Pulmonary artery endothelial cell (primary cell): ENCODE data around the gene ITIH1. TPM values are rescaled to one million over a fixed set of nuclear protein-coding genes. Genes with fewer than 3 reads are reported as not detected.

Experiments
- DNase-seq: peaks from one replicate; pipeline ENCODE4 v3.0.0-alpha.2; 2011; ENCODE audit warnings: low read depth, low spot score
- total RNA-seq: library from RNA; depleted of rRNA; stranded (reverse); fragments of >200 nt; gene quantifications from 2 replicates; pipeline ENCODE4 v1.2.3, GENCODE V29; 2014

The ITIH1 gene
- total RNA-seq, 1 donor from 2014 or later, result not detected

DNA sequence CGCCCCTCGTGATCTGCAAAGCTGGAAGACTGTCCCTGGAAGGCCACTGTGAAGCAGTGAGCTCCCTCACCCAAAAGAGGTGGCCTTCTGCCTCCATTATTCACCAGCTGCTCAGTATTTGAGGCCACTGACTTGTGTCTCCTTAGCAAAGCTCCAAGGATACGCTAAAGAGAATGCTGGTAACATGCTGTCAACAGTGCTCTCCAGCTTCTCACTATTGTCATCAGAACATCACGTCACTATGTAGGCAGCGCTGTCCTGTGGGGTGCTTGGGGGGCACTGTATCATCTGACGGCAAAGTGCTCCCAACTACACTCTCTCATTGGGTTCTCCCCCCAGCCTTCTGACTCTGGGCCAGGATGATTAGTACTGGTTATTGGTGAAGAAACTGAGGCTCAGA lies 38.8 kb downstream of the ITIH1 start:
- no peak for DNase-seq

DNA sequence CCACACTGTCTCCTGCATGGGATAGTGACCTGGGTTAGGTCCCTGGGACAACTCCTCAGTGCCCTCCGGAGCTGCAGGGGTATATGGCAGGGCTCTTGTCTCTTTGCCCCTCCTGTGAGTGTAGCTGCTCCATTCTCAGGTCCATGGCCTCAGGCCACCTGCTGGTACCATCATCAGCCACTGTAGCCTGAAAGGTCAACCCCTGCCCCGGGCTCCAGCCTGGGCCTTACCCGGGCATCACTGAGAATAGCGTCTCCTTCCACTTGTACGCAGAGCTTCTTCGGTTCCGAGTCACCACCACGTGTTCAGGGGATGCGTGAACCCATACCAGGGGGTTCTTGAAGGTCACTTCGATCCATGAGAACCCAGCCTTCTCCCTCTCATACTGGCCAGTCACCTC lies 39.3 kb downstream of the ITIH1 start:
- no peak for DNase-seq

DNA sequence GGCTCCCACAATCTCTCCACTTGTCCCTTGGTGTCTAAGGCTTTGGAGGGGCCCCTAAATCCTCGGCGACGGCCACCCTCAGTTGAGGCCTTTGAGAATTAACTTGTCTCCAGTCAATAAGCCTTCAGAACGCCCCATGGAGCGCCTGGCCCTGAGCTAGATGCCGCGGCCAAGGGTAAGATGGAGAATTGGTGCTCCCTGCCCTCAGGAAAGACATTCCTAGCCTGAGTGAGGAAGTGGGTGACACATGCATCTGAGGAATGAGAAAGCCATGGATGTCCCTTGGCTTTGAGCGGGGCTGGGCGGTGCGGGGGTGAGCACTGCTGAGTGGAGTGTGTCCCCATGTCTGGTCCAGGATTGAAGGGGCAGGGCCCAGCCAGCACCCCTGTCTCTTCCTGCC lies 39.8 kb downstream of the ITIH1 start:
- no peak for DNase-seq

DNA sequence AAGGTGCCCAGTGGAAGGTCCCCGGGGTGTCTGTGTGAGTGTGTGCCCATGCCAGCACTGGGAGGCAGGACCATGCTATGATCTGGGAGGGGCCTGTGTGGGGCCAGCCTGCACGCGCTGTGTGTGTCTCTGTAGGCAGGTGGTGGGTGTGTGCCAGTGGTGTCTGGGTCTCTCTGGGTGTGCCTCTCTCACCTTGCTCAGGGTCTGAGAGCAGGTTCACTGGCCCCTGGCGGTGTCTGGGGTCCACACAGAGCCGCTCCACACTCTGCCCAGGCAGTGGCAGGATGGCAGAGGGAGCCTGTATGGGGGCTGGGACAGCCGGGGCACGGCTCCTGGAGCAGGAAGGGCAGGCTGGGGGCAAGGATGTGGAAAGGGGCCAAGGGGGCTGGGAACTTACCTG lies 40.5 kb downstream of the ITIH1 start:
- no peak for DNase-seq

DNA sequence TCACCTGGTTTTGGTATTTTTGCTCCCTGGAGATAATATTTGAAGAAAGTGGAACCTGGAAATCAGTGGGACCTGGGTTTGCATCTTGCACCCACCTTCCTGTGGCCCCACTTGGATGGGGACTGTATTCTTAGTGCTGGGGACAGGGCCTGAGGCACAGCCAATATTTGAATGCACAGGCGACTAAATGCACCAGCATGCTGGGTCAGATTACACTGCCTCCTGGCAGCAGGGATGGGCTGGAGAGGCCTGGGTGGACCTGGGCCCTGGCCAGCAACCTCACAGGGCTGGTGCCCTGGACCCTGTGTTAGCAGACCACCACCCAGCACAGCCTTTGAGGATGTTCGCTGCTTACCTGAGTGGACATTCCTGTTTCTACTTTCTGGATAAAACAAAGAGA lies 42.5 kb downstream of the ITIH1 start:
- no peak for DNase-seq

DNA sequence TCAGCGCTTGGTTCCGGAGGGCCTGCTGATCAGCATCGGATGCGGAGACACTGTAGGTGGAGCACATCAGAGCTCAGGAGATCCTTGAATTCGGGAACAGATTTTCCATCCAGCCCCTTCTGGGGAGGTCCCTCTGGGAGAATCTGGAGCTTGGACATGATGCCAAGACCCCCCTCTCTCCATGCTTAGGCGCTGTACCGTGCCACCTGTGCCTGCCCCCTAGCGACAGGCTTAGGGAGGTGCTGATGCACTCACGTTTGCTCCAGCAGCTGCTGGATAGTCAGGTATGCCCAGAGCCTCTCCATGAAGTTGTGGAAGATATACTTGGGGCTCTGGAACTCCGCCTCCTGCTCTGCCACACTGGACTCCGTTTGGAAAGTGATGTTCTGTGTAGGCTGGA lies 43.3 kb downstream of the ITIH1 start:
- DNase-seq, result no peak

DNA sequence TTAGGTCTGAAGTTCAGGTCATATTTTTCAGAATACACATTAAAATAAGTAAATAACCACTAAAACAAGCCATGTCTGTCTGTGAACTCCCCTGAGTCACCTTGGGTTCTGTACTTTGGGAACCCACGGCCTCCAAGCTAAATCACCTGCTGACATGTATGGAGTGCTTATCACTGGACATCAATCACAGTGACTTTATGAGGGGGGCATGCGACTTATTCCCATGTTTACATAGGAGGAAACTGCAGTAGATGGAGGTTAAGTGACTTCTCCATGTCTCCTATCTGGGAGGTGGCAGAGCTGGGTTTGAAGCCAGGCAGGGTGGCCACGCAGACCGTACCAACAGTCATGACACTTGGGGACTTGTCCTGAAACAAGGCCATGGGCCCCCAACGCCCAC lies 45.0 kb downstream of the ITIH1 start:
- no peak for DNase-seq

DNA sequence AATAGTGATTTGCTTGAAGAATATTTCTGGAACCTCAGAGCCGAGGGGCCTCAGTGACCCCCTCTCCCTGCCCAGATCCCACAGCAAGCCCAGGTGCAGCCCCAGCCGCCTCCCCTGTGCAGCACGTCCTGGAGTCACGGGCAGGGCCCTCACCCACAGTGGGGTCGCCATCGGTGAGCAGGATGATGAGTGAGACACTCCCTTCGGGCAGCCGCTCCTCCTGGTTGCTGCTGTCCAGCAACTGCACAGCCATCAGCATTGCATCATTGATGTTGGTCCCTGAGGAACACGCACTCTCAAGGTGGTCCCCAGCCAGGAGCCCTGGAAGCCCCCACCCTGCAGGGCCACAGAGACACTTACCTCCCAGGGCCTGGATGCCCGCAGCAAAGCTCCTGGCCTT lies 46.6 kb downstream of the ITIH1 start:
- DNase-seq, result no peak

DNA sequence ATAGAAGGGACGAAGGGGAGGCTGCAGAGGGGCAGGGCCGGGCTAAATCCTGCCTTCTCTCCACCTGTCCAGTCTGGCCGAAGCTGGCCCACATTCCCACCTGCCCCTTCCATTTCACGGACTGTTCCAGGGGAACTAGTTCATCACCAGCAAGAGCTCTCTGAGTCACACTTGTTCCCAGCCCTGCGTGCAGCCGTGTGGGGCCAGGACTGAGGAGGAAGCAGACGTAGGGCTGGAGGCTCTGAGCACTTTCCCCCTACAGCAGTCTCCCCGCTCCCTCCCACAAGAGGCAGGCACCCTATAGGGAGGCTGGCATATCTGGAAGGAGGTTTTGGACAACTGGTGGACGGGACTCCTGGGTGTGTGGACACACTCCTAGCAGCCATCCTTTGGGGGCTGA lies 50.0 kb downstream of the ITIH1 start:
- no peak for DNase-seq

DNA sequence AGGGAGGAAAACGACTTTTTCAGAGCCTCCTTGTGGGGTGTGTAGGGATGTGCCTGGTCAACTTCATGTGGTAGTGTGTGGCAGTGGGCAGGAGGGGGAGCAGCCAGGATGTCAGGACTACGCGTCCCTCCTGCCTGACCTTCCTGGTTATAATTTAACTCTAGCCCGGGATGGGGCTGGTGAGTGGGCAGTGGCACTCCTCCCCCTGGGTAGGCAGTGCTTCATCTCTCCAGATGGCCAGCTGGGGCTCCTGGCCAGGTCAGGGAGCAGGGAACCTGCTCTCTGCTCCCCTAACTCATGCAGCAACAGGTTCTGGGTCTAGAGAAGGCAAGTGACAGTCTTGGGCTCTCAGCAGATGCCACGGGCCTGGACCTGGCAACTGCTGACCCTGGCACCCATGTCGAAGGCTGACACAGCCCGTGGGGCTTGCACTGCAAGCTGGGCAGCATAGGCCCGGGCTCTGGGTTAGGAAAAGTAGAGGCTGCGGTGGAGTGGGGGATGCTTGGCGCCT lies 50.5 kb downstream of the ITIH1 start:
- no peak for DNase-seq

DNA sequence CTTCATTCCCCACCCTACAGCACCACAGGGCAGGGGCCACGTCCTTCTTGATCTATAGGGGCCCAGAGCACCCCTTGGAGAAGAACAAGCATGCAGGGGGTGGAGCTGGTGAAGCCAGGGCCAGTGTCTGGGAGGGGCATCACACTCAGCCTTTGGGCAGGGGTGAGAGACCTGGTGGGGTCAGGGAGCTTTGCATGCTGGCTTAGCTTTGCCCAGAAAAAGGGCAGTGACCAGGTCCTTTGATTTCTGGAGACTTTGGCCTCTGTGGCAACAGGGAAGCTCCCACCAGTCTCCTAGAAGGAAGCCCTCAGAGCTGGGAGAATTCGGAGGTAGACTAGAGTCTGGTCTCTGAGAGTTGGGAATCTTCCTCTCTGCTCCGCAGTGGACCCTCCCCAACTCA lies 52.1 kb downstream of the ITIH1 start:
- DNase-seq, result no peak

DNA sequence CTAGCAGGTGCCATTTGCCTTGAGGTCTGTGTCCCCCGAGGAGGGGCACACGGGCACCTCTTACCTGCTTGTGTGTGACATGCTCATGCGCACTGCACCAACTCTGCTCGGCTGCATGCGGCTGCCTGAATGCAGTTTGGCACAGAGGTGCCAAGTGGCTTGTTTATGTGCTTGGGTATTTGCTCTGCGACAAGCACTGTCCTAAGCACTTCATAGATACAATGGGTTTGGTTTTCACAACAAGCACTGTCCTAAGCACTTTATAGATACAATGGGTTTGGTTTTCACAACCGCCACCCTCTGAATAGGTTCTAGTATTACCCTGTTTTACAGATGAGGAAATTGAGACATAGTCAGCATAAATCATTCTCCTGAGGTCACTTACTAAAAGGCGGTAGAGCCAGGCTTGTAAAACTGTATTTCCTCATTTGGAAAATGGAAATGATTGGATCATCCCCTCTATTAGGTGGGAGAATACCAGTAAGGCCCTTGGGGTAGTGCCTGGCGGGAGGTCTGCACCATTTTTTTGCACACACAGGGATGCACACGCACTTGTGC lies 52.6 kb downstream of the ITIH1 start:
- no peak for DNase-seq

DNA sequence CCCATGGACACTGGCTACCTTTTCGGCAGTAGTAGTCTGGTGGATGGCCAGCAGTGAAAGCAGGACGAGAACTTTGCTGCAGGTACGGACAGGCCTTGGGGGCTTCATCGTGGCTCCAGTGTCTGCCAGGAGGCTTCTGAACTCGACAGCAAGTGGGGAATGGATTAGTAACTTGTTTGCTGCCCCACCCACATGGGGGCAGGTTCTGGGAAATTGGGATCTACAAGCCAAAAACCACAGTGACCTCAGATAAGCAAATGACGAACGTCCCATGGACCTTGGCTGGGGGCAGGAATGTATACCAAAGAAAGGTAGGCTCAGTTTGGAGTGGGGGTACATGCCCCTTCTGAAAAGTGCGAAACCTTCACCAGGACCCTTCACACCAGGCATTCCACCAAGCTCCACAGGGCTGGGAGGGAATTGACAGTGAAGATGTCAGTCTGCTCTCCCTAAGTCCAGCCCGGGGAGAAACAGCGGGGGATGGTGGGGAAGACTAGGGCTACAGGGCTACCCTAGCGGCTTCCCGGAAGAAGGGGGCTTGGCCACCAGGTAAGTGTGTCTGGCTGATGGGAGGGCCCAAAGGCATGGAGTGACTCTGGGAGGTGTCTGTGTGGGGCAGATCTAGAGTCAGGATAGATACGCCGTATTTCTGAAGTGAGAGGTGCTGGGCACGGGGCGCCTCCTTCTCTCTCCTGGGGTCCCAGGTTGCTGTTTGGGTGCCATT lies 53.3 kb downstream of the ITIH1 start, which contains the start of gene ITIH4:
Gene ITIH4 (minus strand): TSS at position 138 of the 724 bp plus-strand sequence. CDS start 30 bp downstream, at position 108.
- DNase-seq, result no peak

DNA sequence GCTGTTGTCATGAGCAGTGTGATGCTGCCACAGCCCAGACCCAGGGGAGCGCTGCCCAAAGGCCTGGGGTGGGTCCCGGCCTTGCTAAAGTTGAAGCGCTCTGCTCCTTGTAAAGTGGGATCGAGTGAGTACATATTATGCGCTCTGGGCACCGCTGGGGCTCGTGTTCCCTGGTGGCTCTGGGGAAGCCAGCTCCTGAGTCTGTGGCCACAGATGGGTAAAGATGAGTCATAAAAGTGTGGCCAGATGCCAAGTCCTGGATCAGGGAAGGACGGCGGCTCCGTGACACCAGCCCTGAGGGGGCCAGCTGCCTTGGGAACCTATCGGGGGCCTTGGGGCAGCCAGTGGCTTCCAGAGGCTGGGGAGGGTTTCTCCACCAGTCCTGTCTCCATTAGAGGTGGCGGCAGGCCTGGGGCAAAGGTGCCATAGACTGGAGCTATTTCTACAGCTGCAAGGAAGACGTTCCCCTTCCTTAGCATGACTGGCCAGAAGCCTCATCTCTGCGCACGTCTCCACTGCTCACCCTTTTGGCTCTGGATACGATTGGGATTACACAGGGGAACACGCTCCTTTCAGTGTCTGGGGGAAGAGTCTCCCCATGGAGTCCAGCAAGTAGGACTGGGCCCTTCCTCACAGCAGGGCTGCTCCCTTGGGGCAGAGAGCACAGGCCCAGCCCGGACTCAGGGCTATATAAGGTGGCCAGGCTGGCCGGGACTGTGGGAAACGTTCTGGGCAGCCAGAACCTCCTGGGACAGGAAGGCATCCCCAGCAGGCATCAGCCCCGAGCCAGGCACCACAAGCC lies 54.3 kb downstream of the ITIH1 start:
- peak; percentile 17 for DNase-seq

DNA sequence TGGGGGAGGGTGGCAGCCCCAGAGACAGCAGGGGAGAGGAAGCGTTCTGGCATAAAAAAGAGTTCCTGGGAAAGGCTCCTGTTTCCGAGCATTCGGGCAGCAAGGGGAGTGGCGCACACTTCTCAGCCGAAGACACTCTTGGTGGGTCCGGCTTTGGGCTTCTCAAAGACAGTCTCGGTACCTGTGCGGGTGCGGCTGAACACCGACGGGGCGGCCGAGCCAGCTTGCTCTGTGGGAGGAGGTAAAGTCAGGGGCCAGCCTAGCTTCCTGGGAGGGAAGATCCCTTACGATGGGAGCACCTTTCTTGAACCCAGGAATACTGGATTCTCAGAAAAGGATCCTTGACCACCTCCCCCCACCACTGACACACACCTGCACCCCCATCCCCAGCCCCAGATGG lies 55.8 kb downstream of the ITIH1 start:
- DNase-seq, result no peak

DNA sequence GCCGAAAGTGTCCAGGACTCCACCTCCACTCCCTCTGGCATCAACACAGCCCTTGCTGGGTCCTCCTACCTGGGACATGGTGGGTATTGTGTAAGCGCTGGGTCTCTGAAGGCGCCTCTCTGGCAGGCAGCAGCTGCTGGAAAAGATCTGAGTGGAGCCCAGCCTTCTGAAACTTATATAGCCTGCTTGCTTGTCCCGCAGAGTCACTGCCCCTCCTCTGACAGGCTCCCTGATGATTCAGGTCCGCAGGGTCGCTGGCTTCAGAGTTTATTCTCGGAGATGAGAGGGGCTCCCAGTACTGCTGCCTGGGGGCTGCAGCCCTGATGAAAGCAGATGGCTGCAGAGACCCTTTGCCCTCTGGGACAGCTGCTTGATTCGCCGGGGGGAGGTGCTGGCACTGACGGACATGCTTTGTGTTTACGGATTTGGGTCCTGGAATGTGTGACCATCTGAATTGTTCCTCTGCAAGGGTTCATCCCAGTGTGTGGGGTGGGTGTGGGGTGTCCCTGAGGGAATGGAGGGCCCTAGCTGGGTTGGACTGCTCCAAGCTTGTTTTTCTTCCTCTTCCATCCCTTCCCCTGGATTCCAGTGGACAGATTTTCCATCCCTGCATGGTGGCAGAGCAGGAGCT lies 57.6 kb downstream of the ITIH1 start, which contains the start of gene MUSTN1:
Gene MUSTN1 (minus strand): TSS at position 149 of the 631 bp plus-strand sequence. CDS start 71 bp downstream, at position 78.
- no peak for DNase-seq

DNA sequence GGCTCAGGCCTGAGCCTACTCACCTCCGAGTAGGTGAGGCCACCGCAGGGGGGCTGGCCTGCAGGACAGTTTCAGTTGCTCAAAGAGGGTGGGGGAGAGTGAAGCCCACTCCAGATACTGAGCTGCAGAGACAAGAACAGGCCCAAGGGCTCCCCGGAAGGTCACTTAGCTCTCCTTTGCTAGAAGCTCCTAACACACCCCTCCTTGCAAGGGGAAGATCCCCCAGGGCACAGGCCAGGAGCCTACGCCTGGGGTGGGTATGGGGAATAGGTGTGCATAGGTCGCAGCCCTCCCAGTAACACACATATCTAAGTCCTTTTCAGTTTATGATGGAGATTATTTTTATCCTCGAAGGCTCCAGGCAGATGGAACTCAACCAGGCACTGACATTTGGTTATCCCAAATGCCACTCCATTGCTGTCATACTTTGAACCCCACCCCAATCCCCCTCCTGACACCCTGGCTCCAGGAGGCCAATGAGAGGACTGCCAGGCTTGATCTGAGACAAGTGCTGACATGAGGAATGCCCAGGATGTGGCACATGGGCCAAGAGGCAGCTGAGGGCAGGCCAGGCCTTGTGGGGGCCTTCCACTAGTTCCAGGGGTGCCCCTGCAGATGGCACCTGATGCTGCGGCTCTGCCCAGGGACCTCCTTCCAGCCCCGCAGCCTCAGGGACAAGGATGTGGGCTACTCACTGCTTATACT lies 58.5 kb downstream of the ITIH1 start:
- DNase-seq, result no peak

DNA sequence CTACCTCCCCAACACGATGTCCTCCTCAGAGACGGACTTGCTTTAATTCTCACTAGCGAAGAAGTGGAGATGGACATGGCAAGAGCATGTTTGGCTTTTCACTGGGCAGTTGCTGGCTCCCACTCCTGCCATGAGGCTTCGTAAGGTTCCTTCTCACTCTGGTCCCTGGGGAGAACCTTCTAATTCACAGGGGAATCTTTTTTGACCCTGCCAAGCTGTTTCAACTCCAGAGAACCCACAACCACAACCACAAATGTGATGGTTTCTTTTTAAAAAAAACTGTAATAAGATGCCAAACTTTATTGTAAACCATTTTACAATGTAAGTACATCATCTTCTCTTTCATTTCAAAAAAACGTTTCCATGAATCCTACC lies 59.1 kb downstream of the ITIH1 start:
- DNase-seq, result no peak

DNA sequence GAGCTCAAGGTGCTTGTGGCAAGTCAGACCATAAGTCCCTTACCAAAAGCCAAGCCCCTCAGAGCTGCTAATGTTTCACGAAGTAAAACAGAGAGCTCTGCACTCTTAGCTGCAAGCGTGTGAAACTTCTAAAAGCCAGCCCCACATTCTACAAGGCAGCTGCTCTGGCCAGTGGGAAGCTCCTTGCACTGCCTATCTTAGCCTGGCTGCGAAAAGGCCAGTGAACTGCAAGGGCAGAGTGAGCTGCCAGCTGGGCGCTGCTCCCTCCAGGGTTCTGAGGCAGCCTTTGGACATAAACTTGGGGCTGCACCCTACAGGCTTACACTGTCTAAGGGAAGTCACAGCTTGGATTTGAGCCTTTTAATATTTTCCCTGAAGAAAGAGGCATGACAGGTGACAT lies 59.6 kb downstream of the ITIH1 start:
- DNase-seq, result no peak

DNA sequence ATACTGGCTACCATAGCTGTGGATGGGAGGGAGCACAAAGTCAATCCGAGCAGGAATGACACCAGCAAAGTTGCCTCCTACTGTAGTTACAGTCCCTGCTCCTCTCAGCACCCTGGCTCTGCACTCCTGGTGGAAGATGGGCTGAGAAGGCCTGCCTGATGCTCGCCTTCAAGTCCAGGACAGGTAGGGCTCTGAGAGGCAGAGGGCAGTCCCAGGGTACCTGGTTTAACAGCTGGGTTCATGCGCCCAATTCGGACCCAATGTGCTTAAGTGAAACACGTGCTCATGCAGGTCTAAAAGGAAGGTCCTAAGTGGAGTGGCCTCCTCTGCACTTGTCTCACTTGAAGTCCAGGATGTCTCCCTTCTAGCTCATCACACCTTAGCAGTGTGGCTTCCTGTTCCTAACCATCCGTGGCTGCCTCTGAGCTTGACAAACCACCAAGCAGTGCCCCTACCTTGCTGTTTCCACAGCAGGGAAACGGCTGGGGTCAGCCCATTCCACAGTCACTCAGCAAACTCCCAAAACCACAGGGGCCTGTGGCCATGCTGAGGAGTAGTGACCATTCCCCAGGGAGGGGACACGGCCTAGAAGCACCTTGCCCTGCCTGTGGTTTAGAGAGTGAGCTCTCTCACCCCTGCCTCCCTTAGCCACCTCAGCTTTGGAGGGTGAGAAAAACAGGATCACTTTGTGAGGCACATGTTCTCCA lies 61.3 kb downstream of the ITIH1 start:
- no peak for DNase-seq

DNA sequence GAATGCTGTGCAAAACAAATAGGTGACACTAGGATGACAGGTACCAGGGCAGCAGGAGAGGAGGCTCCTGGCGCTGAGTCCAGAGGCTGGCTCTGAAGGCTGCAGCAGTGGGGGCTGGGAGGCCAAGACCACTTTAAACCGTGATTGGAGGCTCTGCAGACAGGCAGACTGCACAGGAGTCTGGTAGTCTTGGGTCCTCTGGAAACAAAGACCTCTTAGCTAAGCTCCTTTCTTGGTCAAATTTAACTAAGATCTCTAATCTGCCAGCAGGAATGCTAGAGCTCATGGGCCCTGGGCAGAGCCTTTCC lies 61.8 kb downstream of the ITIH1 start:
- DNase-seq, result no peak
